ENCODE data around the gene HRH2. TPM values are rescaled to one million over a fixed set of nuclear protein-coding genes. Genes with fewer than 3 reads are reported as not detected.

HRH2 gene
- total RNA-seq, 2 donors from 2014 or later = 8.0 to 18.9 TPM

- H3K4me3 ChIP-seq = no peak overlapping the region
- peaks cover 0 to 56% of the 10 kb centered on the region in 2 donors for H3K4me1 ChIP-seq
- no peaks in the 10 kb centered on the region for H3K27me3 ChIP-seq
- no peak for DNase-seq (ENCODE audit: low spot score)
- no peaks in the 10 kb centered on the region for H3K9me3 ChIP-seq
- H3K27ac ChIP-seq = peak overlapping the region in 1 of 2 donors; percentile 29
- H3K36me3 ChIP-seq = no peaks in the 10 kb centered on the region
- TF ChIP-seq CTCF (IDR thresholded peaks at IDR 0.05) = no peak
These were observed 19.7 kb downstream of the HRH2 start for GRCh38 chr5:175677571-175677970.

GRCh38 chr5:175678074-175678473, 20.2 kb downstream of the HRH2 start:
- no peak for TF ChIP-seq CTCF (IDR thresholded peaks at IDR 0.05)
- Histone ChIP-seq H3K4me1 (peaks cover 0 to 58% of the 10 kb centered on the region in 2 donors), H3K27ac (peak overlapping the region in 1 of 2 donors; percentile 91)

GRCh38 chr5:175679411-175679810, 21.5 kb downstream of the HRH2 start:
- no peaks in the 10 kb centered on the region for H3K27me3 ChIP-seq
- no peak for DNase-seq (ENCODE audit: low spot score)
- no peak for TF ChIP-seq CTCF (IDR thresholded peaks at IDR 0.05)
- no peak overlapping the region for H3K4me3 ChIP-seq
- H3K36me3 ChIP-seq = peaks cover 9% of the 10 kb centered on the region
- no peaks in the 10 kb centered on the region for H3K9me3 ChIP-seq
- H3K27ac ChIP-seq = peak overlapping the region; percentile 81 to 91
- H3K4me1 ChIP-seq = peaks cover 0 to 58% of the 10 kb centered on the region in 2 donors

More at GRCh38 chr5:175678074-175678473, 20.2 kb downstream of the HRH2 start:
- Histone ChIP-seq H3K4me3 (no peak overlapping the region), H3K27me3 (no peaks in the 10 kb centered on the region), H3K36me3 (peaks cover under 1% of the 10 kb centered on the region), H3K9me3 (no peaks in the 10 kb centered on the region)
- no peak for DNase-seq (ENCODE audit: low spot score)

- Histone ChIP-seq H3K27ac (peak overlapping the region; percentile 81 to 91), H3K36me3 (peaks cover 9% of the 10 kb centered on the region), H3K9me3 (no peaks in the 10 kb centered on the region), H3K27me3 (no peaks in the 10 kb centered on the region), H3K4me1 (peaks cover 0 to 54% of the 10 kb centered on the region in 2 donors), H3K4me3 (no peak overlapping the region)
- TF ChIP-seq CTCF (IDR thresholded peaks at IDR 0.05) = no peak
- DNase-seq (ENCODE audit: low spot score) = no peak
These were observed 22.1 kb downstream of the HRH2 start for GRCh38 chr5:175680020-175680419.

- no peak for TF ChIP-seq CTCF (IDR thresholded peaks at IDR 0.05)
- Histone ChIP-seq H3K9me3 (no peaks in the 10 kb centered on the region), H3K4me3 (no peak overlapping the region), H3K4me1 (peaks cover 0 to 49% of the 10 kb centered on the region in 2 donors), H3K27ac (peak overlapping the region; percentile 81 to 91), H3K27me3 (no peaks in the 10 kb centered on the region), H3K36me3 (peaks cover 9% of the 10 kb centered on the region)
- DNase-seq (ENCODE audit: low spot score) = no peak
These were observed 22.6 kb downstream of the HRH2 start for GRCh38 chr5:175680463-175680862.
